ELF-1 (cell line): Measurements from ENCODE around the gene MVP.
"Not testable (repeated sequence)": the region's sequence is repeated elsewhere in the genome, so short reads cannot be mapped to it uniquely, and the experiment has no call there.

Experiments used
- DNase-seq: peaks from one replicate; pipeline ENCODE4 v3.0.0-alpha.2; 2016; ENCODE audit warnings: low read depth, low spot score

MVP gene

GRCh38 chr16:29871822-29872546, 51.7 kb downstream of the MVP start:
- no peak for DNase-seq

GRCh38 chr16:29873319-29873718, 53.1 kb downstream of the MVP start:
- no peak for DNase-seq

- DNase-seq = no peak
Measured at GRCh38 chr16:29875206-29875605, 54.9 kb downstream of the MVP start.

- peak; percentile 10 for DNase-seq
Measured at GRCh38 chr16:29876217-29876593, 55.9 kb downstream of the MVP start.

- peak; percentile 41 for DNase-seq
Measured at GRCh38 chr16:29876594-29877249, 56.5 kb downstream of the MVP start.

GRCh38 chr16:29877266-29877961, 57.2 kb downstream of the MVP start:
- peak; percentile 100 for DNase-seq

GRCh38 chr16:29878172-29878571, 57.9 kb downstream of the MVP start:
- no peak for DNase-seq

- no peak for DNase-seq
Measured at GRCh38 chr16:29881050-29881449, 60.8 kb downstream of the MVP start.

GRCh38 chr16:29883987-29884386, 63.7 kb downstream of the MVP start:
- no peak for DNase-seq

GRCh38 chr16:29889372-29889771, 69.1 kb downstream of the MVP start:
- not testable (repeated sequence) for DNase-seq

GRCh38 chr16:29891525-29892457, 71.5 kb downstream of the MVP start:
- no peak for DNase-seq

GRCh38 chr16:29892458-29892813, 72.2 kb downstream of the MVP start:
- no peak for DNase-seq

GRCh38 chr16:29893553-29893952, 73.3 kb downstream of the MVP start:
- no peak for DNase-seq

- DNase-seq = no peak
Measured at GRCh38 chr16:29894352-29894751, 74.1 kb downstream of the MVP start.

GRCh38 chr16:29896841-29897240, 76.6 kb downstream of the MVP start:
- DNase-seq = no peak

GRCh38 chr16:29897333-29897732, 77.1 kb downstream of the MVP start:
- no peak for DNase-seq
